ENCODE results near the gene COL24A1.

Gene COL24A1

DNA sequence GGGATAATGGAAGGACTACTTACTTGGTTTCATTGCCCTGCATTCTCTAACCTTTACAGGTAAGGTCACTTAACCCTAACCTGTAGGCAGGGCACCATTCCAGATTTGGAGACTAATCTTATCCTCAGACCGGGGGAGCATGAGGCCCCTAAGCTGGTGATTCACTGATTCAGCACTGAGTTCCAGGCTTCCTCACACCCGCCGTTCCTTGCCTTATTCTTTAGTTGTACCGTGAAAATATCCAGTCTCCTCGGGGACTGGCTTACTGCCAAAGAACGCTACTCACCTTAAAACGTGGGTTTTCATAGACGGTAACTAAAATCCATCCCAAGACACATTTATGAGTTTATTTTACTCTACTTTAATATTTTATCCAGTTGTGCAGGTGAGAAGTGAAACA is 44.3 kb upstream of the COL24A1 start:
- H3K36me3 ChIP-seq (ENCODE audit: control insufficient read depth, insufficient read depth, low read length): no peaks in the 10 kb centered on the region
- H3K9ac ChIP-seq: no peak overlapping the region
- H2AFZ ChIP-seq: no peak overlapping the region
- H3K4me1 ChIP-seq: no peaks in the 10 kb centered on the region
- H3K4me3 ChIP-seq (ENCODE audit: low read depth, low read length): no peak overlapping the region
- H3K79me2 ChIP-seq: no peaks in the 10 kb centered on the region
- TF ChIP-seq, protein P1, sequence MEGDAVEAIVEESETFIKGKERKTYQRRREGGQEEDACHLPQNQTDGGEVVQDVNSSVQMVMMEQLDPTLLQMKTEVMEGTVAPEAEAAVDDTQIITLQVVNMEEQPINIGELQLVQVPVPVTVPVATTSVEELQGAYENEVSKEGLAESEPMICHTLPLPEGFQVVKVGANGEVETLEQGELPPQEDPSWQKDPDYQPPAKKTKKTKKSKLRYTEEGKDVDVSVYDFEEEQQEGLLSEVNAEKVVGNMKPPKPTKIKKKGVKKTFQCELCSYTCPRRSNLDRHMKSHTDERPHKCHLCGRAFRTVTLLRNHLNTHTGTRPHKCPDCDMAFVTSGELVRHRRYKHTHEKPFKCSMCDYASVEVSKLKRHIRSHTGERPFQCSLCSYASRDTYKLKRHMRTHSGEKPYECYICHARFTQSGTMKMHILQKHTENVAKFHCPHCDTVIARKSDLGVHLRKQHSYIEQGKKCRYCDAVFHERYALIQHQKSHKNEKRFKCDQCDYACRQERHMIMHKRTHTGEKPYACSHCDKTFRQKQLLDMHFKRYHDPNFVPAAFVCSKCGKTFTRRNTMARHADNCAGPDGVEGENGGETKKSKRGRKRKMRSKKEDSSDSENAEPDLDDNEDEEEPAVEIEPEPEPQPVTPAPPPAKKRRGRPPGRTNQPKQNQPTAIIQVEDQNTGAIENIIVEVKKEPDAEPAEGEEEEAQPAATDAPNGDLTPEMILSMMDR (IDR thresholded peaks at IDR 0.05): no peak
- no peaks in the 10 kb centered on the region for H3K9me3 ChIP-seq (ENCODE audit: control insufficient read depth, low read length)
- no peak overlapping the region for H3K4me2 ChIP-seq (ENCODE audit: low read length)
- no peaks in the 10 kb centered on the region for H3K27me3 ChIP-seq (ENCODE audit: control insufficient read depth, insufficient read depth, low read length)
- no peak overlapping the region for H3K27ac ChIP-seq

DNA sequence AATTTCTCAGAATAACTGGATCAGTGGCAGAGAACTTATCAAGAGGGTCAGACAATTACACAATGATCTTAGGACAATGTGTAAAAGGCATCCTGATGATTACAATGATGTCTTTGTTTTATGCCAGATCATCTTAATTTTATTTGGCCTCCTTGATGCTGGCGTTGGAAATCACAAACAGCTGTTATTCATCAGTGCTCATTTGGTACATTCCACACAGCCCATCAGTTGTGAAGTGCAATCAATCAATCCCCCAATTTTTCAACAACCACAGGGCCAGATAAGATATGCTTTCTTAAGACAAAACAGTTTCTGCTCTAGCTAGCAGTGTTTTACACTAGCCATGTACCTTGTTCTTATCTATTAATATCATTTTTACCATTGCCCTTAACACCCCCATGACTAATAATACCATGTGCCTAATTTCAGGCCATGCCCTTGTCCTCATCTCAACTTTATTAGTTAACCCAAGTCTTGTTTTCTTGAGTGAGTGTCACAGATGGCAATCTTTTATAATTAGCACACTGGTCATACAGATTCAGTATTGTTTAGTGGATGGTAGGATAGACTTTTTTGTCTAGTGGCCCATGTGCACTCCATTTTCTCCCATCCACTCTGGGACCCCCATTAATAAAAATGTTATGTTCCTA is 40.8 kb upstream of the COL24A1 start:
- Histone ChIP-seq H3K27ac (no peak overlapping the region), H3K4me1 (no peaks in the 10 kb centered on the region), H3K27me3 (ENCODE audit: control insufficient read depth, insufficient read depth, low read length) (no peaks in the 10 kb centered on the region), H3K4me2 (ENCODE audit: low read length) (no peak overlapping the region), H3K79me2 (no peaks in the 10 kb centered on the region), H3K4me3 (ENCODE audit: low read depth, low read length) (no peak overlapping the region), H3K36me3 (ENCODE audit: control insufficient read depth, insufficient read depth, low read length) (no peaks in the 10 kb centered on the region), H2AFZ (no peak overlapping the region), H3K9me3 (ENCODE audit: control insufficient read depth, low read length) (no peaks in the 10 kb centered on the region), H3K9ac (no peak overlapping the region)
- TF ChIP-seq, protein P1 (IDR thresholded peaks at IDR 0.05): no peak

DNA sequence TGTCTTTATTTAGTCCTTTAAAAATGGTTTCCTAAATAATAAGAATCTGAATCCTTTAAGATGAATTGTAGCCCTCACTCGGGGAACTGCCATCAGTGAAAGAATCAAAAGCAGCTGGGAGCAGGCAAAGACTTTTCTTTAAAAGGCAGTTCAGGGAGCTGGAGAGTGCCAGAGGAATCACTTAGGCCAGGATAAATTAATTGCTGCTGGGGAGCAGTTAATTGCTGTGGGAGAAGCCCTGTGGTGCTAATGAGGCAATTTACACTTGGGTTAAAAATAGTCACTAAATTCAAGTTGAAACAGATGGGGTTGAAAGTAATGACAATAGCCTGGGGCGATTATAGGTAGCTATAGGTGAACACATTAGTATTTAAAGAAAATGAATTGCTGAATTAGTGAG is 38.7 kb upstream of the COL24A1 start:
- no peak overlapping the region for H3K9ac ChIP-seq
- H3K36me3 ChIP-seq (ENCODE audit: control insufficient read depth, insufficient read depth, low read length): no peaks in the 10 kb centered on the region
- H2AFZ ChIP-seq: no peak overlapping the region
- H3K27me3 ChIP-seq (ENCODE audit: control insufficient read depth, insufficient read depth, low read length): no peaks in the 10 kb centered on the region
- H3K27ac ChIP-seq: no peak overlapping the region
- H3K4me2 ChIP-seq (ENCODE audit: low read length): no peak overlapping the region
- no peaks in the 10 kb centered on the region for H3K9me3 ChIP-seq (ENCODE audit: control insufficient read depth, low read length)
- H3K4me3 ChIP-seq (ENCODE audit: low read depth, low read length): no peak overlapping the region
- TF ChIP-seq, protein P1 (IDR thresholded peaks at IDR 0.05): no peak
- H3K4me1 ChIP-seq: no peaks in the 10 kb centered on the region
- H3K79me2 ChIP-seq: no peaks in the 10 kb centered on the region

DNA sequence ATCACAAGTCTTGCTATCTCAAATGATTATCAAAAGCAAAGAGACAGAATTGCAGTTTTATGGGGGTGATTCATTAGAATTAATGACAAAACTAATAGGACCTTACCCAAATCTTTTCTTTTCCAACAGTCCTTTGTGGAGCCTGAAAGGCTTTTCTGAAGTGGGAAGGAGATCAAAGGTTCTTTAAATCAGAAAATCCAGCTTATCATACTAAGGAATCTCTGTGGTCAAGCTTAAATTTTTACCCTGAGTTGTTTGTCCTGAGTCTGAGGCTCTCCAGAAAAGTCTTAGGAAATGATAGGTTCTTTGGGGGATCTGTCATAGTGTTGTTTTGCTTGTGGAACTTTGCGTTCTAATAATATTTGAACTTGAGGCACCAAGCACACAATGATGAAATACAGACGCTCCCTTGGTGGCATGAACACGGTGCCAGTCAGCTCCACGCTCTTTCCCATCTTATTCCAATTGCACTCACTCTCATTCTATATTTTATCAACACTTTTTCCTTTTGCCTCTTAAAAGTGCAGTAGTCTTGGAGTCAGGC is 38.0 kb upstream of the COL24A1 start:
- TF ChIP-seq, protein P1 (IDR thresholded peaks at IDR 0.05): no peak
- Histone ChIP-seq H3K36me3 (ENCODE audit: control insufficient read depth, insufficient read depth, low read length) (no peaks in the 10 kb centered on the region), H3K9me3 (ENCODE audit: control insufficient read depth, low read length) (no peaks in the 10 kb centered on the region), H3K4me1 (no peaks in the 10 kb centered on the region), H3K4me3 (ENCODE audit: low read depth, low read length) (no peak overlapping the region), H3K79me2 (no peaks in the 10 kb centered on the region), H3K27me3 (ENCODE audit: control insufficient read depth, insufficient read depth, low read length) (no peaks in the 10 kb centered on the region), H2AFZ (no peak overlapping the region), H3K4me2 (ENCODE audit: low read length) (no peak overlapping the region), H3K9ac (no peak overlapping the region), H3K27ac (no peak overlapping the region)

DNA sequence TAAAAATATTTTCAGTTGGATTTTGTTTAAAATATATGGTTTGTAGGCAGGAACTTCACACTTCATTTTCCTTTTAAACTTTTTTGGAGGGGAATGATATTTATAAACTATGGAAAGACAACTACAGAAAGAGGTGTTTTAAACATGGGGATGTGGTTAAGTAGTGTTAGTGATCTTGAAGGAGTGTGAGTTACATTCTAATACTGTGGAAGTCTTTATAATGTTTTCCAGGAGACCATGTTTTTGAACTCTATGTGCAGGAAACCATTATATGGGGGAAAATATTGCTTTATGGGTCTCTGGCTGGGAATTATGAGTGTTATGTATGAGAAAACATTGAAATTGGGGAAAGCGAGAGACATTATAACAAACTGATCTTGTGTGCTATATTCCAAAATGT is 35.8 kb upstream of the COL24A1 start:
- Histone ChIP-seq H3K9me3 (ENCODE audit: control insufficient read depth, low read length) (no peaks in the 10 kb centered on the region), H3K9ac (no peak overlapping the region), H3K4me2 (ENCODE audit: low read length) (no peak overlapping the region), H3K4me3 (ENCODE audit: low read depth, low read length) (no peak overlapping the region), H3K36me3 (ENCODE audit: control insufficient read depth, insufficient read depth, low read length) (no peaks in the 10 kb centered on the region), H3K27me3 (ENCODE audit: control insufficient read depth, insufficient read depth, low read length) (no peaks in the 10 kb centered on the region), H2AFZ (no peak overlapping the region), H3K79me2 (no peaks in the 10 kb centered on the region), H3K27ac (no peak overlapping the region), H3K4me1 (no peaks in the 10 kb centered on the region)
- TF ChIP-seq, protein P1 (IDR thresholded peaks at IDR 0.05): no peak
